HCT116 (cell line): Measurements from ENCODE around the gene RAB27A. TPM values are rescaled to one million over a fixed set of nuclear protein-coding genes. Genes with fewer than 3 reads are reported as not detected.

Source experiments
- ATAC-seq: fragments of 200-7000 bp; cut with Tn5 transposase; 2 replicates; pipeline ENCODE4 v1.9.1; 2020; ENCODE audit warnings: mild to moderate bottlenecking, moderate library complexity
- BruUV-seq: library from RNA; stranded (reverse); fragments of 400-500 nt; replicated peaks from 2 replicates; lab custom pipeline; 2021; lab: Mats Ljungman, UMichigan
- CTCF ChIA-PET: fragments of 300-600 bp; sonication (Branson Sonifier 250); formaldehyde crosslinking; loops from one replicate; lab custom pipeline; 2021; ENCODE audit warnings: antibody characterized with exemption; lab: Charles Lee
- POLR2A ChIA-PET: fragments of 300-600, 350-600 bp; sonication (Branson Sonifier 250); formaldehyde crosslinking; loops from one replicate; lab custom pipeline; 2021; ENCODE audit warnings: antibody characterized with exemption; lab: Charles Lee
- RAD21 ChIA-PET, 2 experiments: fragments of 300-600 bp; sonication (Branson Sonifier 250); formaldehyde crosslinking; loops; one replicate each; lab custom pipeline; 2023; ENCODE audit warnings: low total read pairs in 2 of 2; ENCODE audit not compliant: uncharacterized antibody in 2 of 2, unreplicated experiment in 2 of 2, low non-redundant PET in 1 of 2; lab: Charles Lee
- DNase-seq: peaks from one replicate; pipeline ENCODE4 v3.0.0-alpha.2; 2010; ENCODE audit warnings: low read depth, low spot score
- H2AFZ ChIP-seq: fragments of 200-600 bp; shearing (Covaris generic), sonication (generic); 2 replicates; pipeline ENCODE4 v1.6.1; 2017; ENCODE audit warnings: low read depth, mixed run types, mixed read lengths, antibody characterized with exemption, low read length; ENCODE audit not compliant: poor library complexity, severe bottlenecking
- H3K27ac ChIP-seq: 2 replicates; pipeline ENCODE4 v1.5.1; 2012; ENCODE audit warnings: low read depth, low read length
- H3K27me3 ChIP-seq: fragments of 200-600 bp; sonication (generic); 2 replicates; pipeline ENCODE4 v1.6.1; 2016; ENCODE audit warnings: mixed run types, low read length, mixed read lengths; ENCODE audit not compliant: insufficient read depth
- H3K36me3 ChIP-seq, 2 experiments: fragments of 200-500 bp in 1 of 2; fragments of 200-600 bp in 1 of 2; sonication (Bioruptor generic) in 1 of 2; sonication (generic) in 1 of 2; 2 replicates each; pipeline versions ENCODE4 v1.5.1 to v1.6.1; 2014 to 2016; ENCODE audit warnings: low read length in 2 of 2, inconsistent platforms in 1 of 2, mixed read lengths in 1 of 2, mixed run types in 1 of 2; ENCODE audit not compliant: insufficient read depth in 2 of 2, control insufficient read depth in 1 of 2
- H3K4me1 ChIP-seq, 2 experiments: fragments of 200-600 bp in 1 of 2; sonication (generic) in 1 of 2; 2 replicates each; pipeline versions ENCODE4 v1.5.1 to v1.6.1; 2012 to 2017; ENCODE audit warnings: low read length in 2 of 2, inconsistent platforms in 1 of 2, mild to moderate bottlenecking in 1 of 2, mixed read lengths in 1 of 2, mixed run types in 1 of 2, moderate library complexity in 1 of 2; ENCODE audit not compliant: insufficient read depth in 2 of 2, control insufficient read depth in 1 of 2
- H3K4me2 ChIP-seq: fragments of 200-600 bp; sonication (generic); 2 replicates; pipeline ENCODE4 v1.6.1; 2017; ENCODE audit warnings: mixed run types, low read length, mixed read lengths
- H3K4me3 ChIP-seq, 2 experiments: fragments of 200-600 bp in 1 of 2; sonication (generic) in 1 of 2; replicated peaks in 1 of 2; 2 replicates each; pipeline ENCODE4 v1.5.1; 2011 to 2016; ENCODE audit warnings: low read length in 2 of 2, control low read depth in 1 of 2, low read depth in 1 of 2, mild to moderate bottlenecking in 1 of 2, mixed read lengths in 1 of 2, mixed run types in 1 of 2
- H3K79me2 ChIP-seq: fragments of 200-600 bp; sonication (generic); 2 replicates; pipeline ENCODE4 v1.6.1; 2017; ENCODE audit warnings: mild to moderate bottlenecking, mixed run types, low read length, moderate library complexity, mixed read lengths; ENCODE audit not compliant: insufficient read depth
- H3K9ac ChIP-seq: fragments of 200-600 bp; sonication (generic); 2 replicates; pipeline ENCODE4 v1.6.1; 2016; ENCODE audit warnings: low read length, mixed read lengths
- H3K9me2 ChIP-seq: fragments of 200-600 bp; sonication (generic), shearing (Covaris generic); 2 replicates; pipeline ENCODE4 v1.6.1; 2017; ENCODE audit warnings: mixed run types, mild to moderate bottlenecking, moderate library complexity; ENCODE audit not compliant: insufficient read depth
- H3K9me3 ChIP-seq, 2 experiments: fragments of 200-500 bp in 1 of 2; fragments of 200-600 bp in 1 of 2; sonication (Bioruptor generic) in 1 of 2; sonication (generic) in 1 of 2; 2 replicates each; pipeline ENCODE4 v1.6.1; 2014 to 2017; ENCODE audit warnings: low read length in 2 of 2, mixed read lengths in 2 of 2, inconsistent platforms in 1 of 2, low read depth in 1 of 2, mild to moderate bottlenecking in 1 of 2, mixed run types in 1 of 2, moderate library complexity in 1 of 2; ENCODE audit not compliant: control insufficient read depth in 1 of 2, insufficient read depth in 1 of 2
- H4K20me1 ChIP-seq: fragments of 200-600 bp; sonication (generic), shearing (Covaris generic); 2 replicates; pipeline ENCODE4 v1.6.1; 2017; ENCODE audit warnings: mixed run types, mild to moderate bottlenecking, moderate library complexity; ENCODE audit not compliant: insufficient read depth
- ATF3 ChIP-seq: IDR thresholded peaks from 2 replicates; pipeline ENCODE4 v1.6.1; 2012
- CBX3 ChIP-seq: IDR thresholded peaks from 2 replicates; pipeline ENCODE4 v1.6.1; 2012; ENCODE audit warnings: low read depth
- CEBPB ChIP-seq: IDR thresholded peaks from 2 replicates; pipeline ENCODE4 v1.6.1; 2012; ENCODE audit warnings: low read depth
- EGR1 ChIP-seq: IDR thresholded peaks from 2 replicates; pipeline ENCODE4 v1.6.1; 2012; ENCODE audit warnings: low read depth
- ELF1 ChIP-seq: IDR thresholded peaks from 2 replicates; pipeline ENCODE4 v1.6.1; 2012; ENCODE audit warnings: low read depth, borderline replicate concordance
- EZH2 ChIP-seq: fragments of 200-600 bp; sonication (generic); IDR thresholded peaks from 2 replicates; pipeline ENCODE4 v1.6.1; 2017; ENCODE audit warnings: antibody characterized with exemption, mixed run types
- EZH2phosphoT487 ChIP-seq: fragments of 200-600 bp; IDR thresholded peaks from 2 replicates; pipeline ENCODE4 v1.6.1; 2018; ENCODE audit warnings: antibody characterized with exemption, borderline replicate concordance
- FOSL1 ChIP-seq: IDR thresholded peaks from 2 replicates; pipeline ENCODE4 v1.6.1; 2012; ENCODE audit warnings: low read depth
- JUND ChIP-seq: IDR thresholded peaks from 2 replicates; pipeline ENCODE4 v1.6.1; 2012
- MAX ChIP-seq: IDR thresholded peaks from 2 replicates; pipeline ENCODE4 v1.6.1; 2012
- POLR2AphosphoS5 ChIP-seq: IDR thresholded peaks from 2 replicates; pipeline ENCODE4 v1.6.1; 2011; ENCODE audit warnings: mild to moderate bottlenecking, low read depth, low read length, moderate library complexity
- RAD21 ChIP-seq: IDR thresholded peaks from 2 replicates; pipeline ENCODE4 v1.6.1; 2012; ENCODE audit warnings: low read depth, mild to moderate bottlenecking
- REST ChIP-seq: IDR thresholded peaks from 2 replicates; pipeline ENCODE4 v1.6.1; 2012; ENCODE audit warnings: low read depth
- SIN3A ChIP-seq: IDR thresholded peaks from 2 replicates; pipeline ENCODE4 v1.6.1; 2012; ENCODE audit warnings: low read depth
- SP1 ChIP-seq: IDR thresholded peaks from 2 replicates; pipeline ENCODE4 v1.6.1; 2012; ENCODE audit warnings: low read depth
- SRF ChIP-seq: IDR thresholded peaks from 2 replicates; pipeline ENCODE4 v1.6.1; 2012; ENCODE audit warnings: low read depth
- YY1 ChIP-seq: IDR thresholded peaks from 2 replicates; pipeline ENCODE4 v1.6.1; 2011; ENCODE audit warnings: low read length, low read depth, moderate library complexity, mild to moderate bottlenecking; ENCODE audit not compliant: insufficient replicate concordance; ENCODE audit errors: extremely low read depth
- ZBTB33 ChIP-seq: IDR thresholded peaks from 2 replicates; pipeline ENCODE4 v1.6.1; 2011; ENCODE audit warnings: mild to moderate bottlenecking, low read length, moderate library complexity; ENCODE audit not compliant: insufficient replicate concordance; ENCODE audit errors: extremely low read depth
- ZNF274 ChIP-seq: fragments of 200-500 bp; sonication (Bioruptor generic); IDR thresholded peaks from 2 replicates; pipeline ENCODE4 v1.6.1; 2014; ENCODE audit warnings: mild to moderate bottlenecking, low read depth, low read length, inconsistent platforms
- intact Hi-C: fragments of 100-400 bp; cut with micrococcal nuclease; formaldehyde crosslinking; loops from 2 replicates; pipeline ENCODE4 v1.10.0; 2022
- total RNA-seq: library from RNA; stranded (reverse); gene quantifications from one replicate; pipeline ENCODE4 v1.2.1, GENCODE V29; 2021; ENCODE audit not compliant: unreplicated experiment

The RAB27A gene
- total RNA-seq, 1 experiment from 2014 or later, result 8.8 TPM

- TF ChIP-seq ZBTB33, result no peak
- no peak for TF ChIP-seq MAX
- TF ChIP-seq YY1, result no peak
- no peak for TF ChIP-seq EGR1
- TF ChIP-seq CEBPB, result no peak
- no peak for TF ChIP-seq SP1
- no peak for TF ChIP-seq EZH2phosphoT487
- no peak for TF ChIP-seq SIN3A
- TF ChIP-seq EZH2, result no peak
- no peak for TF ChIP-seq SRF
These were observed 23.1 kb downstream of the RAB27A start (continued) for GRCh38 chr15:55266547-55266946.

GRCh38 chr15:55260562-55261131, 29.0 kb downstream of the RAB27A start:
- ATAC-seq (no peak), DNase-seq (no peak)
- BruUV-seq, result no TSS peak
- no peak overlapping the region for H2AFZ ChIP-seq
- no peaks in the 10 kb centered on the region for H3K79me2 ChIP-seq
- H3K36me3 ChIP-seq, result no peaks in the 10 kb centered on the region
- ChIA-PET RAD21 (no interaction called here), CTCF (no interaction called here), POLR2A (no interaction called here)
- H3K9ac ChIP-seq, result no peak overlapping the region
- H3K4me2 ChIP-seq, result no peak overlapping the region
- H3K27me3 ChIP-seq, result no peaks in the 10 kb centered on the region
- H3K9me3 ChIP-seq, result no peaks in the 10 kb centered on the region
- H3K4me3 ChIP-seq, result no peak overlapping the region
- intact Hi-C loops, result no loop called here
- H3K9me2 ChIP-seq, result no peaks in the 10 kb centered on the region
- no peak overlapping the region for H3K27ac ChIP-seq
- no peaks in the 10 kb centered on the region for H4K20me1 ChIP-seq
- H3K4me1 ChIP-seq, result no peaks in the 10 kb centered on the region
- TF ChIP-seq SIN3A (no peak), SP1 (no peak), POLR2AphosphoS5 (no peak), SRF (no peak), FOSL1 (no peak), CEBPB (no peak), RAD21 (no peak), JUND (no peak), EZH2 (no peak), ZBTB33 (no peak), ZNF274 (no peak), CBX3 (no peak), ATF3 (no peak), REST (no peak), EGR1 (no peak), ELF1 (no peak)
